ENCODE data around the gene ITCH. TPM values are rescaled to one million over a fixed set of nuclear protein-coding genes. Genes with fewer than 3 reads are reported as not detected.

The ITCH gene
- polyA plus RNA-seq, 3 donors, result 13.3 to 26.6 (median 19.9) TPM

- no peak overlapping the region for H3K4me2 ChIP-seq (replicated peaks; ENCODE audit: extremely low read depth, low read length, poor library complexity, severe bottlenecking)
- H2AFZ ChIP-seq (ENCODE audit: insufficient read depth, low read depth, low read length, poor library complexity, severe bottlenecking), result no peak overlapping the region
- no peaks in the 10 kb centered on the region for H3K27me3 Mint-ChIP-seq (ENCODE audit: low read depth in 3 of 3)
- intact Hi-C loops (cut with micrococcal nuclease), result no loop called here
- H3K27me3 ChIP-seq (ENCODE audit: control insufficient read depth in 2 of 2, insufficient read depth in 2 of 2, low read length in 2 of 2), result no peaks in the 10 kb centered on the region
- H3K36me3 ChIP-seq (replicated peaks in 1 of 2; ENCODE audit: control insufficient read depth in 1 of 2, insufficient read depth in 2 of 2, low read length in 2 of 2), result peaks cover 84 to 96% of the 10 kb centered on the region in 2 donors
- H3K4me1 ChIP-seq (ENCODE audit: control insufficient read depth in 1 of 2, insufficient read depth in 2 of 2, low read length in 2 of 2), result no peaks in the 10 kb centered on the region
- no peaks in the 10 kb centered on the region for H3K4me1 Mint-ChIP-seq
- no peaks in the 10 kb centered on the region for H3K9me3 ChIP-seq (replicated peaks in 1 of 2; ENCODE audit: control insufficient read depth in 1 of 2, insufficient read depth in 1 of 2, low read length in 2 of 2)
- 93% methylated on average over 6 of the region's 8 CpGs for WGBS (ENCODE audit: insufficient coverage)
- H3K9ac ChIP-seq (ENCODE audit: insufficient read depth, low read length, poor library complexity, severe bottlenecking), result no peak overlapping the region
- no peaks in the 10 kb centered on the region for H3K9me3 Mint-ChIP-seq
- peak overlapping the region in 3 of 7 donors; percentile 8 to 87 (median 44) for H3K27ac Mint-ChIP-seq
- peaks cover 7% of the 10 kb centered on the region for H3K79me2 ChIP-seq (ENCODE audit: insufficient read depth, low read length)
- H4K20me1 ChIP-seq (ENCODE audit: insufficient read depth, low read length), result peaks cover 61% of the 10 kb centered on the region
- no peak overlapping the region for H3K27ac ChIP-seq (ENCODE audit: low read depth in 1 of 2, low read length in 2 of 2)
- no peak overlapping the region for H3K4me3 Mint-ChIP-seq
- TF ChIP-seq, protein P1, sequence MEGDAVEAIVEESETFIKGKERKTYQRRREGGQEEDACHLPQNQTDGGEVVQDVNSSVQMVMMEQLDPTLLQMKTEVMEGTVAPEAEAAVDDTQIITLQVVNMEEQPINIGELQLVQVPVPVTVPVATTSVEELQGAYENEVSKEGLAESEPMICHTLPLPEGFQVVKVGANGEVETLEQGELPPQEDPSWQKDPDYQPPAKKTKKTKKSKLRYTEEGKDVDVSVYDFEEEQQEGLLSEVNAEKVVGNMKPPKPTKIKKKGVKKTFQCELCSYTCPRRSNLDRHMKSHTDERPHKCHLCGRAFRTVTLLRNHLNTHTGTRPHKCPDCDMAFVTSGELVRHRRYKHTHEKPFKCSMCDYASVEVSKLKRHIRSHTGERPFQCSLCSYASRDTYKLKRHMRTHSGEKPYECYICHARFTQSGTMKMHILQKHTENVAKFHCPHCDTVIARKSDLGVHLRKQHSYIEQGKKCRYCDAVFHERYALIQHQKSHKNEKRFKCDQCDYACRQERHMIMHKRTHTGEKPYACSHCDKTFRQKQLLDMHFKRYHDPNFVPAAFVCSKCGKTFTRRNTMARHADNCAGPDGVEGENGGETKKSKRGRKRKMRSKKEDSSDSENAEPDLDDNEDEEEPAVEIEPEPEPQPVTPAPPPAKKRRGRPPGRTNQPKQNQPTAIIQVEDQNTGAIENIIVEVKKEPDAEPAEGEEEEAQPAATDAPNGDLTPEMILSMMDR (IDR thresholded peaks at IDR 0.05), result no peak
- peaks cover 76 to 90% of the 10 kb centered on the region in 2 donors for H3K36me3 Mint-ChIP-seq
- no peak overlapping the region for H3K4me3 ChIP-seq (replicated peaks in 1 of 3; ENCODE audit: low read depth in 2 of 3, low read length in 3 of 3)
- no peak for DNase-seq
Observed at GRCh38 chr20:34531608-34532265, 168.7 kb downstream of the ITCH start.

- Histone ChIP-seq H4K20me1 (ENCODE audit: insufficient read depth, low read length) (peaks cover 62% of the 10 kb centered on the region), H3K9me3 (replicated peaks in 1 of 2; ENCODE audit: control insufficient read depth in 1 of 2, insufficient read depth in 1 of 2, low read length in 2 of 2) (no peaks in the 10 kb centered on the region), H3K9ac (ENCODE audit: insufficient read depth, low read length, poor library complexity, severe bottlenecking) (no peak overlapping the region), H3K79me2 (ENCODE audit: insufficient read depth, low read length) (peaks cover 7% of the 10 kb centered on the region), H3K4me3 (replicated peaks in 1 of 3; ENCODE audit: low read depth in 2 of 3, low read length in 3 of 3) (no peak overlapping the region), H3K27ac (ENCODE audit: low read depth in 1 of 2, low read length in 2 of 2) (no peak overlapping the region), H3K4me1 (ENCODE audit: control insufficient read depth in 1 of 2, insufficient read depth in 2 of 2, low read length in 2 of 2) (no peaks in the 10 kb centered on the region), H3K27me3 (ENCODE audit: control insufficient read depth in 2 of 2, insufficient read depth in 2 of 2, low read length in 2 of 2) (no peaks in the 10 kb centered on the region), H3K4me2 (replicated peaks; ENCODE audit: extremely low read depth, low read length, poor library complexity, severe bottlenecking) (no peak overlapping the region), H3K36me3 (replicated peaks in 1 of 2; ENCODE audit: control insufficient read depth in 1 of 2, insufficient read depth in 2 of 2, low read length in 2 of 2) (peaks cover 84 to 96% of the 10 kb centered on the region in 2 donors), H2AFZ (ENCODE audit: insufficient read depth, low read depth, low read length, poor library complexity, severe bottlenecking) (no peak overlapping the region)
- Mint-ChIP-seq H3K4me3 (no peak overlapping the region), H3K27me3 (ENCODE audit: low read depth in 3 of 3) (no peaks in the 10 kb centered on the region), H3K4me1 (no peaks in the 10 kb centered on the region), H3K9me3 (no peaks in the 10 kb centered on the region), H3K36me3 (peaks cover 76 to 90% of the 10 kb centered on the region in 2 donors), H3K27ac (peak overlapping the region in 4 of 7 donors; percentile 8 to 74 (median 56))
- no peak for DNase-seq
- intact Hi-C loops (cut with micrococcal nuclease), result no loop called here
- TF ChIP-seq, protein P1 (IDR thresholded peaks at IDR 0.05), result no peak
- WGBS (ENCODE audit: insufficient coverage), result 94% methylated on average over 8 of the region's 8 CpGs
Observed at GRCh38 chr20:34532320-34532719, 169.2 kb downstream of the ITCH start.
